ENCODE measurements around the gene CTRL.

DNA sequence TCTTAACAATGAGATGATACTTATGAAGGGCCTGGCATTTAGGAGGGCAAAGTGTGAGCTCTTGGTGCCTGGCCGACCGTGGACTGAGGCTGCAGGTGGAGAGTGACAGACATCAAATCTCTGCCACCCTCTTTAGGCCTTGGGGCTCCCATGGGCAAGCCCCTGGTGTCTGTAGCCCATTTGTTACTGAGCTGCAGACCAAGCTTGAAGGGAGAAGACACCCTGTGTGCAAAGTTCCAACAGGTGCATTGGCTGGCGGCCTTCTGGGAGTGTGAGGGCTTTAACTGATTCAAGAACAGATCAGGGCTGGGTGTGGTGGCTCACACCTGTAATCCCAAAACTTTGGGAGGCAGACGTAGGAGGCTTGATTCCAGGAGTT is 789 bp upstream of the CTRL start:
- TF ChIP-seq, protein P1, sequence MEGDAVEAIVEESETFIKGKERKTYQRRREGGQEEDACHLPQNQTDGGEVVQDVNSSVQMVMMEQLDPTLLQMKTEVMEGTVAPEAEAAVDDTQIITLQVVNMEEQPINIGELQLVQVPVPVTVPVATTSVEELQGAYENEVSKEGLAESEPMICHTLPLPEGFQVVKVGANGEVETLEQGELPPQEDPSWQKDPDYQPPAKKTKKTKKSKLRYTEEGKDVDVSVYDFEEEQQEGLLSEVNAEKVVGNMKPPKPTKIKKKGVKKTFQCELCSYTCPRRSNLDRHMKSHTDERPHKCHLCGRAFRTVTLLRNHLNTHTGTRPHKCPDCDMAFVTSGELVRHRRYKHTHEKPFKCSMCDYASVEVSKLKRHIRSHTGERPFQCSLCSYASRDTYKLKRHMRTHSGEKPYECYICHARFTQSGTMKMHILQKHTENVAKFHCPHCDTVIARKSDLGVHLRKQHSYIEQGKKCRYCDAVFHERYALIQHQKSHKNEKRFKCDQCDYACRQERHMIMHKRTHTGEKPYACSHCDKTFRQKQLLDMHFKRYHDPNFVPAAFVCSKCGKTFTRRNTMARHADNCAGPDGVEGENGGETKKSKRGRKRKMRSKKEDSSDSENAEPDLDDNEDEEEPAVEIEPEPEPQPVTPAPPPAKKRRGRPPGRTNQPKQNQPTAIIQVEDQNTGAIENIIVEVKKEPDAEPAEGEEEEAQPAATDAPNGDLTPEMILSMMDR (IDR thresholded peaks at IDR 0.05), result no peak
- TF ChIP-seq POLR2AphosphoS5 (IDR thresholded peaks at IDR 0.05) (no peak), POLR2A (IDR thresholded peaks at IDR 0.05) (no peak)

Data from prostate gland (tissue), 2 donors.